GM18868 (cell line): ENCODE measurements around the gene GFER.

ENCODE experiments used
- ATAC-seq: cut with Tn5 transposase; IDR thresholded peaks from one replicate; pipeline ENCODE4 v1.9.1; 2021; ENCODE audit warnings: mild to moderate bottlenecking, moderate library complexity; ENCODE audit not compliant: unreplicated experiment

The GFER gene

GRCh38 chr16:1990351-1991134, 6.5 kb downstream of the GFER start:
- ATAC-seq = no peak

- no peak for ATAC-seq
Observed at GRCh38 chr16:1991135-1991551, 7.2 kb downstream of the GFER start.

GRCh38 chr16:1991588-1991947, 7.6 kb downstream of the GFER start:
- no peak for ATAC-seq

GRCh38 chr16:1991948-1992703, 8.1 kb downstream of the GFER start:
- ATAC-seq = peak; percentile 56

GRCh38 chr16:1992704-1993317, 8.8 kb downstream of the GFER start:
- no peak for ATAC-seq

GRCh38 chr16:1993731-1994131, 9.7 kb downstream of the GFER start:
- no peak for ATAC-seq

- ATAC-seq = no peak
Observed at GRCh38 chr16:1997494-1998359, 13.7 kb downstream of the GFER start.

- ATAC-seq = no peak
Observed at GRCh38 chr16:1998360-1998835, 14.4 kb downstream of the GFER start.

GRCh38 chr16:1998852-1999801, 15.1 kb downstream of the GFER start:
- no peak for ATAC-seq

GRCh38 chr16:1999866-2000514, 16.0 kb downstream of the GFER start:
- no peak for ATAC-seq

- ATAC-seq = no peak
Observed at GRCh38 chr16:2001035-2001434, 17.0 kb downstream of the GFER start.

GRCh38 chr16:2001456-2002355, 17.7 kb downstream of the GFER start:
- no peak for ATAC-seq

- ATAC-seq = no peak
Observed at GRCh38 chr16:2002406-2003230, 18.6 kb downstream of the GFER start.

GRCh38 chr16:2003231-2003826, 19.3 kb downstream of the GFER start:
- no peak for ATAC-seq

- ATAC-seq = peak; percentile 68
Observed at GRCh38 chr16:2003827-2004641, 20.0 kb downstream of the GFER start.
